NCI-H1105 (cell line): ENCODE data around the gene RIMS4.
"Not testable (repeated sequence)": the region's sequence is repeated elsewhere in the genome, so short reads cannot be mapped to it uniquely, and the experiment has no call there.

Experiments
- DNase-seq: peaks from one replicate; lab custom pipeline; 2025; lab: John Stamatoyannopoulos, UW

The RIMS4 gene

DNA sequence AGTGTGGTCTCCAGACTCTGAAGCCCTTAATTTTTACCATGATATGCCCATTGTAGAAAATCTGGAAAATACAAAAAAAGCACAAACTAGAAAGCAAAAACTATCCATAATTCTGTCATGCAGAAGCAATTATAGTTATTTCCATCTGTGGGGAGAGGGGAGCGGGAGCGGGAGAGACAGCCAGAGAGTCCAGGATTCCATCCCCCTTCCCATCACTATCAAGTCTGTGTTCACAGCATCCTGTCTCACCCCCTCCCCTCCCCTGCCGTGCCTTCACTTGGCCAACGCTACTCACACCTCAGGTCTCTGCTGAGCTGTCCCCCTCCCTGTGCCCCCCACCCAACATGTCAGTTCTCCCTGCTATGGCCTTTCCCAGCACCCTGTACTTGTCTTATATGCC lies 14.5 kb downstream of the RIMS4 start:
- DNase-seq, result no peak

DNA sequence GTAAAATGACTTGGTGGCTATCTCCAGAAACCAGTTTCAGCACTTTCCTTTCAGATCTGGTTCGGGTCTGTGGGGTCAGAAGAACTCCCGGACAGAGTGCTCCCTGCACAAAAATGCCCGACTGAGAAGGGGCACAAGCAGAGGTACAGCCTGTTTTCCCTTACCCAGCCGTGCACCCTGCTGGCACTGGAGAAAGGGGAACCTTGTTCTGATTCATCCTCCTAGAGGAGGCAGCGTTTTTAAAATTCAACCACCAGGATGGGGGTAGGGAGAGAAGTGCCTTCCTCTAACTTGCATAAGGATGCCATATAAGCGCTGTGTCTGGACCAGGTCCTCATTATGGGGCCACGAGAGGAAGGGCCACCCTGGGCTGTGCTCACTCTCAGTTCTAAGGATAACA lies 17.6 kb downstream of the RIMS4 start:
- DNase-seq, result no peak

DNA sequence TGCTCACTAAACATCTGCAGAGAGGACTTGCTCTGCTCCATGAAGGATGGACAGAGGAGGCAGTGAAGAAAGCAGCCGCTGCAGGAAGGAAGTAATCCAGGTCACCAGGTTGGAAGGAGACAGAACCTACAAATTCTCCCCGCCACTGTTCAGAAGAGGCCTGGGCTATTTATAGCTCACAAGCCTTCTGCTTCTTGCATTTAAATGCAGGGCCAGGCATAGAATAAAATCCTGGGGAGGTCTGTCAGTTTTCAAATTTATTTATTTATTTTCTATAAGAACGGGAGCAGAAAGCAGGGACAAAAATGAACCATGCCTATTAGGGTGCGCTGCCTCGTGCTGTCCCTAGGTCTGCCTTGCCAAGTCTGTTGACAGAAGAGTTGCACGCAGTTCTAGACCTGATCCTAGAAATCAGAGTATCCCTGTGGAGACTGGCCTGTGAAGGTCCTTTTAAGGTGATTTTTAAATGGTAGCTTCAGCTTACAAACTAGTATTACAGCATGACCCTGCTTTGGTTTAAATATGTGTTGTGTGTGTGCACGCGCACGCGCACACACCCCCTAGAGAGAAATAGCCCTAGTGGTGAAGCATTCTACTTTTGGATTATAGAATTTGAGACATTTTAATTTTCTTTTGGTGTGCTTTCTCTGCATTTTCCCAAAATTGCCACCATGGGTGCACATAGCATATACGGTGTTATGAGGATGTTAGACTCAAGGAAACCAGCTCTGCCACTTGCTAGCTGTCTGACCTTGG lies 19.5 kb downstream of the RIMS4 start:
- DNase-seq, result no peak

DNA sequence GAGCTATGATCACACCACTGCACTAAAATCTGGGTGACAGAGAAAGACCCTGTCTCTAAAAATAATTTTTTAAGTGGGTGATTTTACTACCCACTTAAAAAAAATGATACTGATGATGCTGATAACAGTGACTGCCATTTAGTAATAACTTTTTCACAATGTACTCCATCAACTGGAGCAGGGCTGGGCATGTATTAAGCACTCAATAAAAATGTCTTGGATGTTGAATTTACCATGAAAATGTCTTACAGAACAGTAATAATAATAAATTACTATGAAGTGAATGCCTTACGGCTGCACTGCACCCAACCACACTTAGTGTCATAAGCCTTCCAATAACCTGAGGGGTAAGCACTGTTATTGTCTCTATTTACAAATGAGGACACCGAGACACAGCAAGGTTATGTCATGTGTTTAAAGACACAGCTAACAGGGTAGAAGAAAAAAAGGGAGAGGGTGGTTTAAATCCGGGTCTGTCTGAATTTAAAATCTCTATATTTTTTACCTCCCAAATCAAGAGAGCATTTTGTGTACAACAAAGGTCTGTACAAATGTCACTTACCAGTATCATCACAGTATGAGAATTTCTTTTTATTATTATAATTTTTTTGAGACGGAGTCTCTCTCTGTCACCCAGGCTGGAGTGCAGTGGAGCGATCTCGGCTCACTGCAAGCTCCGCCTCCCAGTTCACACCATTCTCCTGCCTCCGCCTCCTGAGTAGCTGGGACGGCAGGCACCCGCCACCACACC lies 21.5 kb downstream of the RIMS4 start:
- no peak for DNase-seq

DNA sequence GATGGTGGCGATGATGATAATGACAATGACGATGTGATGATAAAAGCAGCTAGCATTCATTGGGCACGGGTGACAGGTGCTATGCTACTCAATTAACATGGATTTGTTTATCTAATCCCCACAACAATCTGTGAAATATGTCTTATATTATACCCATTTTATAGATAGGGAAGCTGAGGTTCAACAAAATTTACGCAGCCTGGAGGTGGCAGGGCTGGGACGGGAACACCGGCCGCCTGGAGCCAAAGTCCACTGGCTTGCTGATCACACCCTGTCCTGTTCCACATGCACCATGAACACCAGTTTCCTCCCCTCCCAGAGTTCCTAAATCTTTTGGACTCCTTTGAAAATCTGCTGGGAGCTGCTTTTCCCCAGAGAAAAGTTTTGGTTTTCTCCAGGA lies 23.0 kb downstream of the RIMS4 start:
- DNase-seq, result no peak

DNA sequence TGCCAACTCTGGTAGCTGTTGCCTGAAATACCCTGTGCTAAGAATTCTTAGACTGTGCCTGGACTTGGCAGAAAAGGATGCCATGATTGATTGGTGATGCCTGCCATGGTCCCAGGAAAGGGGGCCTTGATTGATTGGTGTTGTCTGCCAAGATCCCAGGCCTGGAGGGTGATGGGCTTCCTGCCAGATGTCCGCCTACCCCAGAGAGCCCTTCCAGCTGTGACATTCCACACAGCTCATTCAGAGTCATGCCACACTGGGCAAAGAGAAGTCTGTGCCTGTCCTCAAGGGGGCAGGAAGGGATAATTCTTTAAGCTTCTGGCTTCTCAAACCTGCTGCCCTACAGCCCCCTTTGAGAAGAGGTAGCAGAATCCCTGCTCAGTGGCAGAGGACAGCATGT lies 24.6 kb downstream of the RIMS4 start:
- no peak for DNase-seq

DNA sequence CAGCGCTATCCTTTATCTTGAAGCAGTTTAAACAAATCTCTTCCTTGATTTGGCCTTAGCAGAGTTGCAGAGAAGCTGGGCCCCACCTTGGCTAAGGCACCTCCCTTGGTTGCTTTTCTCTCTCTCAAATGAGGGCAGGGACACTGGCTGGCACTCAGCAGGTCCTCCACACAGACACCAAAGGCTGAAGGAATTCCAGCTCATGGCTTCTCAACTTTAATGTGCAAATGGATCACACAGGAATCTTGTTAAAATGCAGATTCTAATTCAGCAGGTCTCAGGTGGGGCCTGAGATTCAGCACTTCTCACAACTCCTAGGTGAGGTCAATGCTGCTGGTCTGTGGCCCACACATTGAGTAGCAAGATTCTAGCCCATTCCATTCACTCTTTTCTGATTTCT lies 25.7 kb downstream of the RIMS4 start:
- DNase-seq, result no peak

DNA sequence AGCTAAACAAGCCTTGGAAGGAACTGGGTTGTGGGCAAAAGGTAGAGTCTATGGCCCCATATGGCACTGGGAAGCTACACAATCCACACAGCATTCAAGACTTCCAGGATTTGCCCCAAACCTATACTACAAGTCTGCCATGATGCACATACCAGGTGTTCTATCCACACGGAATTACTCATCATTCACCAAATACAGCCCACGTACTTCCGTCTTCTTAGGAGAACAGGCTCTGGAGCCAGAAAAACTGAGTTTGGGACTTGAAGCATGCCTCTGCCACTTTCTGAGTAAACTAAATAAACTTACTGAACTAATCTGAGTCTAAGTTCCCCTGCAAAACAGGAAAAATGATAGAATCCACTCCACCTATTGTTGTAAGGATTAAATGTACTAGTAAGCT lies 28.6 kb downstream of the RIMS4 start:
- DNase-seq, result no peak

DNA sequence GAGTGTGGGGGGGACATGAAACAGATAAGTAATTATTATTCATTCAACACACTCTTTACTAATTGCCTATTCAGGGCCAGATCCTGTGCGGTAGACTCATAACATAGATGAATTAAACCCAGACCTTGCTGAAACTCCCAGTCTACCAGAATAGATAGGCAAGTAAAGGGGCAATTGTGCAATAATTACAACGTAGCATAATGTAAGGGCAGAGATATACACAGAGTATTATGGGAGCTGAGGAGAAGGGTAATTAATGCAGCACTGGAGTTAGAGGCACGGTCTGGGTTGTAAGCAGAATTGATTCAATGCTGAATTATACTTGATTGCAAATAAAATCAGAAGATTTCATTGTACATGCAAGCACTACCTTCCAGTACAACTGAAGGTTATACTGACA lies 29.2 kb downstream of the RIMS4 start:
- no peak for DNase-seq

DNA sequence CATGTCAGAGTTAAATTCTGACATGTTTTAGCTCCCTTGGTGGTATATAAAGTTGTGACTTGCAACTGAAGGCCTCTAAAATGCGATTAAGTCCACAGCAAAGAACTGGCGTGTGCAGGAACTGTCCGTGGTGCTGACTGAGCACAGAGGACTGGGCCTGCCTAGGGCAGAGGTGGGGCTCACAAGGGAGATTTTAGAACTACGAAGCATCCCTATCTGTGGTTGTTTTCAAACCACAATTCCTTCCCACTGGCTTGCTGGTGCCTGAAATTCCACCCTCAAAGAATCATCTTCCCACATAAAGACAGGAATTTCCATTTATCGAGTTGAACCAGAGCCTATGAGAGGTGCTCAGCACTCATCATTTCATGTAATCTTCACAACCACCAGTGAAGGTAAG lies 30.1 kb downstream of the RIMS4 start:
- DNase-seq, result no peak

DNA sequence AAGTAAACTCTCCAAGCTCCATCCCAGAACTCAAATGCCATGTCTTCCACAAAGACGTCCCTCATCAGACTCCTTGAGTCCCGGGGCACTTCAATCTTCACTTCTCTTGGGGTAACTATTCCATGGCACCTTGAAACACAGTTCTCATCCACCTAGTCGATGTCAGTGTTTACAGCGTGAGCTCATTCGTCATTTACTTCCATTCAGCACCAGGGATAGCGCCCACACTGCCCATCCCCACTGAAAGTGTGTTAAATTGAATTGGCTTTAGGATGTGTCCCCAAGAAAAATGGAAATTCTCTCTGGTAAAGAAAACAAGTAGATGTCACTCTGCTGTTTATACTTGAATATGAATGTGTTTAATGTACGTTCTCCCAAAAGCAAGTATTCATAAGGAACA lies 33.4 kb downstream of the RIMS4 start:
- no peak for DNase-seq

DNA sequence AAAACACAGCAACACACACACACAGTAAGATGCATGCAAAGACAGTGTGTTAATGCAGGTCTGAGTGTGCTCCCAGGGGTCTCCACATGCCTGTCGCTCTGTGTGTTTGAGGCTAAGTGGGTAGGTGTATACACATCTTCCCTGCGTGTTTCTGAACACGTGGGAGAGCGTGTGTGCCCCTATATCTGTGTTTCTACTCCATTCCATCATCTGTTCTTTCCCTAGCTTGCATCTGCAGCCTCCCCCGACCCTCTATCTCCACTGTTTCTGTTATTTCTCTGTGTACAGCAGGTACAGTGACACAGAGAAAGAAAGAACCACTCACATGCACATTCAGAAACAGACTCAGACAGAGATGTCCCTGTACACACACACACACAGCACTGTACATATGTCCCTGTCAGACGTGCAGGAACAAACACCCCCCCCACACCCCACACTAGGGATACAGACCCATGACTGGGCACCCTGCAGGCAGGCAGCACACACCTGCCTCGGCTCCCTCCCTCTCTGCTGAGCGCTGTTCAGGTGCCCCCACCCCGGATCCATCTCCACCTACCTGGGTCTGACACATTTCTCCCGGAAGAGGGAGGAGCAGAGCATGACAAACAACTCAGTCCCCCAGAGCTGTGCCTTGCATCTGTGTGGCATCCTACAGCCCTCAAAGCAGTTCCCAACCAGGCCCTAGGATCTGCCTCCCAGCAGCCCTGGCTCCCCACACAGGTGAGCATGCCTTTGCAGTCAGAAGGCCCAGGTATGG lies 37.1 kb downstream of the RIMS4 start:
- no peak for DNase-seq

DNA sequence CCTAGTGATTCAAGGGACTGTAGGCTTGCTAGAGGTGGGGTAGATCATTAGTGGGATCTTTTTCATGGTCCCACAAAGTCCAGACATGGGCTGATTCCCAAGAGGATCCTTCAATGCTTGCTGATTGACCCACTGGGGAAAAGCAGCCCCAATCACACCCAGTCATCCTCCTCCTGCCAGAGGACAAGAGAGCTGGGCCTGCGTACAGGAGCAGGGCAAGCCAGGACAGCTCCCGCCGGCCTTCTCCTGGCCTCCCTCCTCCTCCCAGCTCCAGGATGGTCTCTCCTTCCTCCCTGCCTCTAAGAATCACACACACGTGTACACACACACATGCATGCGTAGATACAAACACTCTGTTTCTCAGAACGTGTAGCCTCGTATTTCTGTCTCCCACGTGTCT lies 37.7 kb downstream of the RIMS4 start:
- DNase-seq, result no peak

DNA sequence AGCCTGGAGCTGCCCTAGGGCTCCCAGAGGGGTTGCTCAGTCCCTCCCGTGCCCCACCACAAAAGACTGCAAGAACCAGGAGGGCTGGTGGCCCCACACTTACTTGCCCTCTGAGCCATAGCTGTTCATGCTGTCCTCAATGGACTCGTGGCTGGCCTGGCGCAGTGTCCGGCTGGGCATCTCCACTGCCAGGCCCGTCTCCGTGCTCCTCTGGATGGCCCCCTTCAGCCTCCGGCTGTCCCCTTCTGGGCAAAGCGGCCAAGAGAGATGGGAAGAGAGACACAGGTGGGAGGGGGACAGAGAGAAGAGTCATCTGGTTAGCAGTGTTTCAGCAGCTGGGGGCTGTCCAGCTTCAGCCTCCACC lies 39.2 kb downstream of the RIMS4 start:
- DNase-seq, result no peak

DNA sequence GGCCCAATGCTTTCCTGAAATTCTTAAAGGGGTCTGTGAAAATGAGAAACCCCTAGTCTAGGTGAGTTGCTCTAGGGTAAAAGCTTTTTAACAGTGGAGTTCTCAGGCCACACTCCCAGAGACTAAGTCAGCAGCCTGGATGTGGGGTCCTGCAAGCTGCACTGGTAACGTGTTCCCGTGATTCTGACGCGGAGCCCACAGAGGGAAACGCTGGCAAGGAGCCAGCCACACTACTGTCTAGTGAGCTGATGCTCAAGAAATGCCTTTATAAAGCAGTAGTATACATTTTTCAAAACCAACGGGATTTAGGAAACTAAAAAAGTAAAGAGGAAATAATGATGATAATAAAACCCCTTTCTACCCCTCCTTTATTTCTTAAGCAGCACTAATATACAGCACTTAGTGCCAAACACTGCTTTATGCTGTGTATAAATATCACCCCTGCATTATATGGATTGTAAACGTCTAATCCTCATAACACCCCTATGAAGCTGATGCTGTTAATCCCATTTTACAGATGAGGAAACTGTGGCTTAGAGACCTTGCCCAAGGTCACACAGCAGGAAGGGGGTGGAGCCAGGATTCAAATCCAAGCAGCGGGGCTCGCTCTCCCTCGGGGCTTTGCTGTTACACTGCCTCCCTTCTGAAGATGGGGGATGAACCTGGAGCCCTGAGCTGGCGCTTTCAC lies 39.7 kb downstream of the RIMS4 start:
- DNase-seq, result no peak

DNA sequence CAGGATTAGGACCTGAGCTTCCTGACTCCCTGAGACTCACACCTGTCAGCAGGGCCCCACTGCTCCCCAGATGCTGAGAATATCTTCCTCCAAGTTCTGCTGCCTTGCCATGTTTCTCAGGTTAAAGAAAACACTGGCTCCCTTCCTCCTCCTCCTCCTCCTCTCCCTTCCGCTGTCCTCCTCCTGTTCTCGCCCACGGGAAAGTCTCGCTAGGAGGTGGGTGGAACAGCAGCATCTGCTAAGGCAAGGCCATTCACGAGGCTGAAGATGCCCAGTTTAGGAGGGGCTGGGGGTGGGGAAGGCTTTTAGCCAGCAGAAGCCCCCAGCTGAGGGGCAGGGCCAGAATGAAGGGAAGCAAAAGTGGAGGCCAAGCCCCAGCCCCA lies 40.9 kb downstream of the RIMS4 start:
- DNase-seq, result no peak

DNA sequence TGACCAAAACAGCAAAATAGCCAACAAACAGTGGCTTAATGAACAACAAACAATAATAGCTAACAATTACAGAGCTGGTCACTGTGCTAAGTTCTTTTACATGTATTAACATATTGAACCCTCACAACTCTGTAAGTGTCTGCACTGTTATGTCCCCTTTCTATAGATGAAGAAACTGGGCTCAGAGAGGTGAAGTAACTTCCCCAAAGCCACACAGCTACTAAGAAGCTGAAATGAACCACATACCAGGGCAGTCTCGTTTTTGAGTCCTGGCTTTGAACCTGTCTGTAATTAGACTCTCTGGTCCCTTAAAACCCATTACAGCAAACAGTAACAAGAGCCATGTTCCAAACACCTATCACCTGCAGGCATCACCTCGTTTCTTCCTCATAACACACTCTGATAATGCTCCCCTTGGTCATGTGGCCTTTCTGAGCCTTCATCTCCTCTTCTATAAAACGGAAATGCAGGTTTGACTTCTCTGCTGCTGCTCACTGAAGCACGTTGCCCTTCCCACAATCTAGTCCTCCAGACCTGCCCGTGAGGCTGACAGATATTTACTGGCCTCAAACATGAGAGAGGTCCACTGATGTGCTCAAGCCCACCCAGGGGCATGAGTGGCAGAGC lies 41.4 kb downstream of the RIMS4 start:
- no peak for DNase-seq

DNA sequence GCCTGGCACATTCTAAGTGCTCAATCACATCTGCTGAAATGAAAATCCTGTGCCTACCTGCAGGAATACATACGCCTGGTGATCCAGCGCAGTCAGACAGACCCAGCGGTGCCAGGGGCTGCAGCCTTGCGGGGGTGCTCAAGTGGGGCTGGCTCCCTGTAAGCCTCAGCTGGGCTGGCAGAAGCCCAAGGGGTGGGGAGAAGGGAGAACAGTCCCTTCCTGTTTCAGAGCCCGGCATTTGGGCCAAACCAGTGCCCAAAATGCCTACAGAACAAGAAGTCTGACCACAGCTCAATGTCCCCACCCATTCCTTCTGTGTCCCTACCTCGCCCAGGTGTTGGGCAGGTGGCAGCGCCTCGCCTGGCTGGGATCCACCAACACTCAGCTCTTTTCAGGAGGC lies 42.1 kb downstream of the RIMS4 start:
- DNase-seq, result no peak

DNA sequence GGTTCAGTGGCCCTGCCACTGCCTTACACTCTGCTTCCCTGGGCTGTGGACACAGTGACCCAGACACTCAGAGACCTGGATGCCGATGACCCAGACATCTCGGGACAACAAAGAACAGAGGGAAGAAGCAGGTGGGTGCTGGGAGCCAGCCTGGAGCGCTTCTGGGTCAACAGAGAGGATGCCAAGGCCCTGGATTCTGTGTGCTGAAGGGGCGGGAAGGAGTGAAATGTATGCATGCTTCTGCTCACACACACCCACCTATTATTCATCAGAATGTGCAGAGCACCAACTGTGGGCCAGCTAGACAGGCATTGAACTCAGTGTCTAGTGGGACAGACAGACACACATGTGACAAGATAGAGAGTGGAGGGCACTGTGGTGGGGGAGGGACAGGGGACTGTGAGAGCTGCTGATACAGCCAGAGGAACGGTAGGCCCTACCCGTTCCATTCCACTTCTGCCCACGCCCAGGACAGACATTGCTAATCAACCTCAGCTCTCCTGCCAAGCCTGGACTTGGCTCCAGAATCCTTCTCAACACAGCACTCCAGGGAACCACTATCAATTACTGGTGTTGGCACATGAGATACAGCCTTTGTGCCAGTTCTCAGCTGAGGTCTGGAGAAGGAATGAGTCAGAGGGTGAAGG lies 44.5 kb downstream of the RIMS4 start:
- DNase-seq, result no peak

DNA sequence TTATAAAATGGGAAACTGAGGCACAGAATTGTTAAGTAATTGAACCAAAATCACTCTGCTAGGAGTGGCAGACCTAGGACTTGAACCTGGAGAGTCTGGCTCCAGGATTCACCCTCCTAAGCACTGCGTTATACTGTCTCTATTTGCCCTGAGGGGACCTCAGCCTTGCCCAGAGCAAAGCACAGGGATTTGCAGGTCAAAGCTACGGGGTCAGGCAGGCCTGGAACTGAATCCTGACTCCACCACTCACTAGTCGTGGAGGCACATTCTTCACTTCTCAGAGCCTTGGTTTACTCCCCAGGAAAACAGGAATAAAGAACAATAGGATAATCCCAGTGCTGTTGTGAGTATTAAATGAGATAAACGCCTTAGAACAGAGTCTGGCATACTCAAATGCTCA lies 45.3 kb downstream of the RIMS4 start:
- no peak for DNase-seq

DNA sequence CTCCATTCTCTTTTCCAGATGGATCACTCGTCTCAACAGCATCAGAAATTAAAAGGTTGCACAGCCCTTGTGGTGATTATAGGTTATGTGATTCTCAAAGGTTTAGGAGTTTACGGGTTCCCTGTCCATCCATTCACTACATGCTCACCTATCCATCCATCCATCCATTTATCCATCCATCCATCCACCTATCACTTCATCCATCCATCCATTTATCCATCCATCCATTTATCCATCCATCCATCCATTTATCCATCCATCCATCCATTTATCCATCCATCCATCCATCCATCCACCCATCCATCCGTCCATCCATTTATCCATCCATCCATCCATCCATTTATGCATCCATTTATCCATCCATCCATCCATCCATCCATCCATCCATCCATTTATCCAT lies 46.5 kb downstream of the RIMS4 start:
- DNase-seq, result not testable (repeated sequence)
